Non-pigmented ciliary epithelial cell (primary cell): ENCODE data around the gene CD83.
"Not testable (repeated sequence)": the region's sequence is repeated elsewhere in the genome, so short reads cannot be mapped to it uniquely, and the experiment has no call there.

Experiments
- DNase-seq: peaks from one replicate; pipeline ENCODE4 v3.0.0-alpha.2; 2010; ENCODE audit warnings: low read depth

CD83 gene

DNA sequence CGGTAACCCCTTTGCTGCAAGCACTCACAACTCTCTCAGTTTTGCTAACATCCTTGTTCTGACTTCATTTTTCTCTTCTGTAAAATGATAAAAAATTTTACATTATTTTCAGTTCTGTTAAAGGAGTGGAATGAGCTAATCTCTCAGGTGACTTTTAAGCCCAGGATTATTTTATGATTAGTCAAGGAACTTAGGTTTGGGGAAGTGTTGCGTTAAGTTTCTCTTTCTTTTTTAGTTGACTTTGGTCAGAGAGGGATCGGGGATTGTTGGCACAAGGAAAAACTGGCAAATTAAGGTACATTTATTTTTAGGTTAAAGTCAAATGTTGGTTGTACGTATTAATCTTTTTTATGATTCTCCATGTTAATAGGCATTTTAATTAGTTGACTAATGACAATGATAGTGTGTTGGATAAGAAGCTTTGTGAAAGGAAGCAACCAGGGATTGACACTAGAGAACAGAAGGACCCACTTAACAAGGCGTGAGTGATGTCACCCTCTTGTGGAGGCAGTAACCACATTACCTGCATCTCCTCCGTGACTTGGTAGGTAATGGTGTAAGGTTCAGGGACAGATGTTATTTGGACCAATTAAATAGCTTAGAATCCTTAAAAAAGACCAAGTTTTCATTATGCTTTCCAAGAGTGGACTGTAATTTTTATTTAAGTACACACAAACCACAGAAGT is 31.6 kb downstream of the CD83 start:
- no peak for DNase-seq

GRCh38 chr6:14149739-14150130 is 32.2 kb downstream of the CD83 start:
- DNase-seq, result no peak

DNA sequence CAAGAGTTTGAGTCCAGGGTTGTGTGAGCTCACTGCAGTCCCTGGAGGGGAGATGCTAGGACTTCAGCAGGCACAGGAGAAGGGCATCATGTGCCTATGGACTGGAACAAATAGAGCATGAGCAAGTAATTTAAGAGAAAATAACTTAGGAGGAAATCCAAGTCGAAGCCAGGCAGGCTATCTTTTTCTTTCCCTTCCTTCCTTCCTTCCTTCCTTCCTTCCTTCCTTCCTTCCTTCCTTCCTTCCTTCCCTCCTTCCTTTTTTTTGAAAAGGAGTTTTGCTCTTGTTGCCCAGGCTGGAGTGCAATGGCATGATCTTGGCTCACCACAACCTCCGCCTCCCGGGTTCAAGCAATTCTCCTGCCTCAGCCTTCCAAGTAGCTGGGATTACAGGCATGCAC is 33.7 kb downstream of the CD83 start:
- DNase-seq, result not testable (repeated sequence)

DNA sequence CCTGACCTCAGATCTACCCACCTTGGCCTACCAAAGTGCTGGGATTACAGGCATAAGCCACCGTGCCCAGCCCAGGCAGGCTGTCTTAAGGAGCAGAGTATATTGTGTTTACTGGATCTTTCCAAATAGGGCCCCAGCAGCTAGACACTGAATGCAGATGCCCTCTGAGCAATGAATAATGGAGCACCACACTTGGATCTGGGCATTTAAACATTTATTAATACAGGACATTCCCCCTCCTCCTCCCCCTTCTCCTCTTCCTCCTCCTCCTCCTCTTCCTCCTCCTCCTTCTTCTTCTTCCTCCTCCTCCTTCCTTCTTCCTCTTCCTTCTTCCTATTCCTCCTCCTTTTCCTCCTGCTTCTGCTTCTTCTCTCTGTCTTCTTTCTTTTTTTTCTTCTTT is 34.2 kb downstream of the CD83 start:
- DNase-seq, result no peak

DNA sequence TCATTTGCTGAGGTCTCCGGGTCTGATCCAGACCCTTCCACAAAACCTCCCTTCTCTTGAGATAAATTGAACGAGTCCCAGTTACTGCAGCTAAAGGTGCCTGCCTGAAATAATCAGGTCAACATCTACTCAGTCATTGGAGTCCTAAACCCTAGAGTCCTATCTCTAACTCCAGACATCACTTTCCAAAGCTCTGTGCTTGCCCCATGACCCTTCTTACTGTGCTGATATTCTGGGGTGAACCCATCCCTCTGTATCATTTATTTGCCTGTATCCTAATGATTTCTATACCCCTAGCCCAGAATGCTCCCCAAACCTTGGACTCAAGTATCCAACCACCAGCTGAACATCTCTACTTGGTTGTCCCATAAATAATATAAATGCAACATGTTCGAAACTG is 35.7 kb downstream of the CD83 start:
- DNase-seq, result no peak

- no peak for DNase-seq
Observed at GRCh38 chr6:14159090-14159489, 41.5 kb downstream of the CD83 start.

DNA sequence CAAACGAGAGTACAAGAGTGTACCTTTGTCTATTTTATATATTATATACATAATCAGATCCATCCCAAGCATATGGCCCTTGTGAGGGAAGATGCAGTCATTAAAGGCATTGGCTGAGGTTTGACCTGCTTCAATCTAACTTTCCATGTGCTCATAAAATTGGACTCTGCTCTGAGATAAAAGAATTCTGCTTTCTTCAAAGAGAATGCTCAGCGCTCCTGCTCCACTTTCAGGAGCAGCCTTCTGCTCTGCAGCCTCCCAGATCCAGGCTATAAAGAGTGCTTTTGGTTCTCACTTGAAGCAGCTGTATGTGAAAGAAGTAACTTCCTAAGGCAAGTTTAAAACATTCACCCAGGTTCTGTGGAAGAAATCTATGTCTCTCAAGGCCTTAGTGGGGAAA is 45.3 kb downstream of the CD83 start:
- DNase-seq, result no peak

DNA sequence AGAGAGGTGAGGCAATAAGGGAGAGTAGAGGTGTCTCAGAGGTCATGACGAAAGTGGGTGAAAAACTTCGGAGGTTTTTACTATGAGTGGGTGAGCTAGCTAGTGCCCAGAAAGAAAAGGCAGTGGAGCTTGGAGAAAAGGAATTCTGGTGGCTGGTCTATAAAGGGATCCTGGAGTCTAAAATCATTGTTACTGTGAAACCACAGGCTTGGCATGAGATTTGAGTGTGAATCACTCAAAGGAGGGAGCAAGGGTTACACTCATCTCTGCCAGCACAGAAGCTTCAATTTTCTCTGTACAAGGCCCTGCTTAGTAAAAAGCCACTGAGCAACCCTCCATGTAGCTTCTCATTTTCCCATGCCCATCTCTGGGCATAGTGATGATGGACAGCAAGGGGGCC is 47.5 kb downstream of the CD83 start:
- peak; percentile 22 for DNase-seq

GRCh38 chr6:14166839-14167238 is 49.3 kb downstream of the CD83 start:
- no peak for DNase-seq

- DNase-seq, result no peak
Observed at GRCh38 chr6:14170128-14170527, 52.6 kb downstream of the CD83 start.

GRCh38 chr6:14172562-14172961 is 55.0 kb downstream of the CD83 start:
- no peak for DNase-seq

DNA sequence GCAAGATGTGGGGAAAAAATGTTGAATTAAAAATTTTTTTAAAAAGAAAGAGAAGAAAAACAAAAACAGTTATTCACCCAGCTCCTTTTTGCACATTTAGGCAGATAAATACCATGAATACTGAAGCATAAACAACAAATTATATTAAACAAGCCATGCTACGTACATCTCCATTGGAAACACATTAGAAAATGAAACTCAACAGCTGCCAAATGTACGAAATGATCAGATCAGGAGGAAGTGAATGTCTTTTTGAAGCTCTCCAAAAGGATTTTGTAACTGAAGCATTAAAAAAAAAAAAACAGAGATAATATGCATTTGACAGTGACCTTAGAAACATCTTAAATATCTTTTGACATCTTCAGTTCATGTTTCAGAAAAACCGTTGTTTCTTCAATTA is 56.7 kb downstream of the CD83 start:
- DNase-seq, result no peak

- no peak for DNase-seq
Observed at GRCh38 chr6:14174996-14175395, 57.4 kb downstream of the CD83 start.

GRCh38 chr6:14176429-14176828 is 58.9 kb downstream of the CD83 start:
- DNase-seq, result no peak

GRCh38 chr6:14177413-14178082 is 60.0 kb downstream of the CD83 start:
- no peak for DNase-seq

GRCh38 chr6:14178083-14178445 is 60.5 kb downstream of the CD83 start:
- no peak for DNase-seq

DNA sequence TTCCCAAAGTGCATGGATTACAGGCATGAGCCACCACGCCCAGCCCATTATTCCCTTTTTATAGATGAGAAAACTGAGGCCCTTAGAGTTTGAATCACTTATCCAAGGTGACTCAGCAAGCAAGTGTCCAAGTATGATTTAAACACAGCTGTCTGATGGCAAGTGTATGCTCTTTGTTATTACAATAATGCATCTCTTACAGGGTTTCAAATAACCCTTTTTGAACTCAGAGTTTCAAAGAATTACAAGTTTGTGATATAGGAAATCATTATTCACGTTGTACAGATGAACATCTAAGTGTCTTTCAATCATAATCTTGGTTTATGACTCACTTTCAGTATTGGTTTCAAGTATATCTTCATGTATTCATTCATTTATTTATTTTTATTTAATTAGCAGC is 63.0 kb downstream of the CD83 start:
- DNase-seq, result no peak

GRCh38 chr6:14182916-14183315 is 65.3 kb downstream of the CD83 start:
- no peak for DNase-seq
